Measurements from ENCODE around the gene MTOR.

MTOR gene

DNA sequence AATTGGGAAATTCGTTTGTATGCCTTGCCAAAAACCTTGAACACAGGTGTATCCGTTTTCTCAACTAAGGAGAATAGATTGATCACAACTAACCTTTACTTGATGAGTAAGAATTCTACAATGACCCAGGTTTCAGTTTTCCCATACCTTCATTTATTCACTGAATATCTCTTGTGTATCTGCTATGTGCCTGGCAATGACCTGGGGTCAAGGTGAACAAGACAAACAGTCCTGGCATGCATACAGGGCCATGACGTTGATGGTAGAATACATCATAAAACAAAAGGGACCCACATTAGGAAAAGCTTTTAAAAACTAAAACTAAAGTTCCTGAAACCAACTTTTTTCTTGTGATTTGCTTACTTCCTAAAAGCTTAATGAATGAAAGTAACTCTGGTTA lies 130.5 kb downstream of the MTOR start:
- no peak for DNase-seq (ENCODE audit: low read depth)
- TF ChIP-seq CTCF (IDR thresholded peaks at IDR 0.05; ENCODE audit: control insufficient read depth, extremely low read depth, insufficient read depth): no peak

DNA sequence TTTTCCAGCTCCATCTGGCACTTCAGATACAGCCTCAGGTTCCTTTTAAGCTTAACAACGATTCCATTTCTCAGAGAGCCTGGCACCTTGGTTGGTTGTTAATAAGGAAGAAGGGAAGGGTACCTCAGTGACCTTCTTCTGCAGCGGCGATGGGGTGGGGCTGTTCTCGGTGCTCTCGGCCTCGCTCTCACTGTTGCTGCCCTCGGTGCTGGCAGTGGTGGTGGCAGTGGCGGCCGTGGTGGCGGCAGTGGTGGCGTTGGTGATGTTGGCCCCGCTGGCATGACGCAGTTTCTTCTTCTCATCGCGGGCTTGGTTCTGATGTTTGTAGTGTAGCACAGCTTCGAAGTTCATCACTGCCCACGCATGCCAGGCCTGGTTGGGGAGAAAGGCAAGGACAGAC lies 131.9 kb downstream of the MTOR start:
- DNase-seq (ENCODE audit: low read depth): no peak
- no peak overlapping the region for H3K4me3 ChIP-seq (ENCODE audit: low read depth, low read length)
- no peak for TF ChIP-seq CTCF (IDR thresholded peaks at IDR 0.05; ENCODE audit: control insufficient read depth, extremely low read depth, insufficient read depth)

More for the DNA sequence above, 130.5 kb downstream of the MTOR start:
- no peak overlapping the region for H3K4me3 ChIP-seq (ENCODE audit: low read depth, low read length)

- no peak for TF ChIP-seq CTCF (IDR thresholded peaks at IDR 0.05; ENCODE audit: control insufficient read depth, extremely low read depth, insufficient read depth)
- no peak for DNase-seq (ENCODE audit: low read depth)
- no peak overlapping the region for H3K4me3 ChIP-seq (ENCODE audit: low read depth, low read length)
Measured at GRCh38 chr1:11129649-11130390, 132.5 kb downstream of the MTOR start.

GRCh38 chr1:11126569-11126968 lies 135.8 kb downstream of the MTOR start:
- no peak for TF ChIP-seq CTCF (IDR thresholded peaks at IDR 0.05; ENCODE audit: control insufficient read depth, extremely low read depth, insufficient read depth)
- DNase-seq (ENCODE audit: low read depth): no peak
- no peak overlapping the region for H3K4me3 ChIP-seq (ENCODE audit: low read depth, low read length)

GRCh38 chr1:11125931-11126330 lies 136.4 kb downstream of the MTOR start:
- H3K4me3 ChIP-seq (ENCODE audit: low read depth, low read length): no peak overlapping the region
- no peak for DNase-seq (ENCODE audit: low read depth)
- TF ChIP-seq CTCF (IDR thresholded peaks at IDR 0.05; ENCODE audit: control insufficient read depth, extremely low read depth, insufficient read depth): no peak

DNA sequence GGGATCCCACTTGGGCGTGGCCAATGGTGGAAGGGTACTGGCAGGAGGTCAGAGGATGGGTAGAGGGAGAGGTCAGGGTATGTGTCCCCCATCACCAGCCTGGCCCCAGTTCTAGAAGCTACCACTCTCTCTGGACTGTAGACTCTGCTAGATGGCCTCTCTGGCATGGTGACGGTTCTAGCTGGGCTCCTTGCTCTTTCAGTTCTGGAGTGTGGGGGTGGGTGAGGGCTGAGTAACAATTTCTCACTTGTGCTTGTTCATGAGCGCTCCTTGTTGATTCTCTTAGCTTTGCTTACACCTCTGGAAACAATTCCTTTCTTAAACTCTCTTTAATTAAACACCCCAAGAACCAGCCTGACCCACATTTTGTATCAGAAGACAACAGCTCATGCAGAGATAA lies 137.4 kb downstream of the MTOR start:
- no peak for TF ChIP-seq CTCF (IDR thresholded peaks at IDR 0.05; ENCODE audit: control insufficient read depth, extremely low read depth, insufficient read depth)
- no peak overlapping the region for H3K4me3 ChIP-seq (ENCODE audit: low read depth, low read length)

GRCh38 chr1:11116318-11116717 lies 146.0 kb downstream of the MTOR start:
- no peak for TF ChIP-seq CTCF (IDR thresholded peaks at IDR 0.05; ENCODE audit: control insufficient read depth, extremely low read depth, insufficient read depth)
- no peak for DNase-seq (ENCODE audit: low read depth)
- H3K4me3 ChIP-seq (ENCODE audit: low read depth, low read length): no peak overlapping the region

More for the DNA sequence above, 137.4 kb downstream of the MTOR start:
- DNase-seq (ENCODE audit: low read depth): no peak

All from LNCaP clone FGC (cell line).